Testis (tissue), 3 donors: ENCODE data around the gene CDH4. TPM values are rescaled to one million over a fixed set of nuclear protein-coding genes. Genes with fewer than 3 reads are reported as not detected.

Experiments
- DNase-seq: peaks from one replicate; pipeline ENCODE4 v3.0.0-alpha.2; 2019
- H3K27ac ChIP-seq, 2 donors: fragments of 200-600 bp; sonication (generic); one replicate each; pipeline ENCODE4 v1.5.1; 2019
- H3K27me3 ChIP-seq: fragments of 200-600 bp; sonication (generic); one replicate; pipeline ENCODE4 v1.5.1; 2019
- H3K36me3 ChIP-seq: fragments of 200-600 bp; sonication (generic); one replicate; pipeline ENCODE4 v1.5.1; 2017; ENCODE audit warnings: low read depth; ENCODE audit errors: missing control alignments
- H3K4me1 ChIP-seq: fragments of 200-600 bp; sonication (generic); one replicate; pipeline ENCODE4 v1.5.1; 2019
- H3K4me3 ChIP-seq, 2 donors: fragments of 200-600 bp; sonication (generic); one replicate each; pipeline ENCODE4 v1.5.1; 2017 to 2019
- H3K9me3 ChIP-seq: fragments of 200-600 bp; sonication (generic); one replicate; pipeline ENCODE4 v1.5.1; 2017
- CTCF ChIP-seq, 3 experiments: fragments of 450-650 bp in 2 of 3; fragments of 200-600 bp in 1 of 3; sonication (generic) in 1 of 3; IDR thresholded peaks; one replicate each; pipeline ENCODE4 v1.5.1; 2016 to 2019; ENCODE audit warnings: antibody characterized with exemption in 3 of 3, mild to moderate bottlenecking in 2 of 3, moderate library complexity in 1 of 3
- POLR2A ChIP-seq: fragments of 450-650 bp; IDR thresholded peaks from one replicate; pipeline ENCODE4 v1.6.1; 2017; ENCODE audit warnings: antibody characterized with exemption, mild to moderate bottlenecking, moderate library complexity
- WGBS, 2 donors: methylation state at CpG; one replicate each; pipeline ENCODE4 v1.1.5; 2018; 5-methylcytosine and 5-hydroxymethylcytosine counted together
- intact Hi-C: fragments of 100-400 bp; cut with DNase I; formaldehyde crosslinking; loops from one replicate; pipeline ENCODE4 v1.15.1; 2023; ENCODE audit warnings: low total_unique reads
- polyA plus RNA-seq: library from polyadenylated mRNA; stranded (reverse); fragments of 350-450 nt; fragmentation: Illumina TruSeq; extraction: RNeasy Lipid Tissue Mini Kit (QIAGEN cat#74804); gene quantifications from one replicate; pipeline ENCODE4 v1.2.3, GENCODE V29; 2014; ENCODE audit warnings: low read depth, low replicate concordance; ENCODE audit not compliant: insufficient read depth
- total RNA-seq, 2 donors: library from RNA; depleted of rRNA; stranded (reverse); fragments of >200 nt; gene quantifications; one replicate each; pipeline ENCODE4 v1.2.3, GENCODE V29; 2016

Gene CDH4
- total and polyA plus RNA-seq, 3 donors from 2014 or later = 1.4 to 3.3 (median 1.9) TPM

GRCh38 chr20:61570646-61571195, 318.7 kb downstream of the CDH4 start:
- no peaks in the 10 kb centered on the region for H3K36me3 ChIP-seq
- TF ChIP-seq POLR2A (no peak), CTCF (IDR thresholded peaks at IDR 0.05) (no peak)

GRCh38 chr20:61571221-61571620, 319.2 kb downstream of the CDH4 start:
- DNase-seq = no peak
- no peaks in the 10 kb centered on the region for H3K27me3 ChIP-seq
- intact Hi-C loops = no loop called here
- H3K9me3 ChIP-seq = no peaks in the 10 kb centered on the region
- H3K27ac ChIP-seq = no peak overlapping the region
- peaks cover 4% of the 10 kb centered on the region for H3K4me1 ChIP-seq
- TF ChIP-seq POLR2A (no peak), CTCF (IDR thresholded peaks at IDR 0.05) (no peak)
- no peak overlapping the region for H3K4me3 ChIP-seq
- no peaks in the 10 kb centered on the region for H3K36me3 ChIP-seq
- WGBS, 2 donors = 94 to 95% methylated on average over 6 of the region's 9 CpGs

More at GRCh38 chr20:61570646-61571195, 318.7 kb downstream of the CDH4 start:
- Histone ChIP-seq H3K4me3 (no peak overlapping the region), H3K27me3 (no peaks in the 10 kb centered on the region), H3K27ac (no peak overlapping the region), H3K4me1 (peaks cover 4% of the 10 kb centered on the region), H3K9me3 (no peaks in the 10 kb centered on the region)
- intact Hi-C loops = no loop called here
- no peak for DNase-seq
- 84 to 86% methylated on average over 14 of the region's 14 CpGs for WGBS, 2 donors

- H3K36me3 ChIP-seq = no peaks in the 10 kb centered on the region
- DNase-seq = no peak
- TF ChIP-seq POLR2A (no peak), CTCF (IDR thresholded peaks at IDR 0.05) (no peak)
- H3K4me3 ChIP-seq = no peak overlapping the region
- H3K27ac ChIP-seq = no peak overlapping the region
- H3K27me3 ChIP-seq = no peaks in the 10 kb centered on the region
- no peaks in the 10 kb centered on the region for H3K4me1 ChIP-seq
- intact Hi-C loops = no loop called here
- no peaks in the 10 kb centered on the region for H3K9me3 ChIP-seq
- WGBS, 2 donors = 77 to 80% methylated on average over 13 of the region's 13 CpGs
Measured at GRCh38 chr20:61571916-61572711, 320.1 kb downstream of the CDH4 start.

GRCh38 chr20:61572789-61573188, 320.7 kb downstream of the CDH4 start:
- no peaks in the 10 kb centered on the region for H3K36me3 ChIP-seq
- no peaks in the 10 kb centered on the region for H3K9me3 ChIP-seq
- H3K4me3 ChIP-seq = no peak overlapping the region
- intact Hi-C loops = no loop called here
- H3K27ac ChIP-seq = no peak overlapping the region
- no peaks in the 10 kb centered on the region for H3K27me3 ChIP-seq
- TF ChIP-seq POLR2A = no peak
- TF ChIP-seq CTCF (IDR thresholded peaks at IDR 0.05) = no peak
- DNase-seq = no peak
- WGBS, 2 donors = 75 to 76% methylated on average over 7 of the region's 7 CpGs
- H3K4me1 ChIP-seq = no peaks in the 10 kb centered on the region
